HCT116 (cell line): ENCODE measurements around the gene IFIT1. TPM values are rescaled to one million over a fixed set of nuclear protein-coding genes. Genes with fewer than 3 reads are reported as not detected.
"Not testable (repeated sequence)": the region's sequence is repeated elsewhere in the genome, so short reads cannot be mapped to it uniquely, and the experiment has no call there.

Source experiments
- ATAC-seq: fragments of 200-7000 bp; cut with Tn5 transposase; 2 replicates; pipeline ENCODE4 v1.9.1; 2020; ENCODE audit warnings: mild to moderate bottlenecking, moderate library complexity
- BruUV-seq: library from RNA; stranded (reverse); fragments of 400-500 nt; replicated peaks from 2 replicates; lab custom pipeline; 2021; lab: Mats Ljungman, UMichigan
- CTCF ChIA-PET: fragments of 300-600 bp; sonication (Branson Sonifier 250); formaldehyde crosslinking; loops from one replicate; lab custom pipeline; 2021; ENCODE audit warnings: antibody characterized with exemption; lab: Charles Lee
- POLR2A ChIA-PET: fragments of 300-600, 350-600 bp; sonication (Branson Sonifier 250); formaldehyde crosslinking; loops from one replicate; lab custom pipeline; 2021; ENCODE audit warnings: antibody characterized with exemption; lab: Charles Lee
- RAD21 ChIA-PET, 2 experiments: fragments of 300-600 bp; sonication (Branson Sonifier 250); formaldehyde crosslinking; loops; one replicate each; lab custom pipeline; 2023; ENCODE audit warnings: low total read pairs in 2 of 2; ENCODE audit not compliant: uncharacterized antibody in 2 of 2, unreplicated experiment in 2 of 2, low non-redundant PET in 1 of 2; lab: Charles Lee
- DNase-seq: peaks from one replicate; pipeline ENCODE4 v3.0.0-alpha.2; 2010; ENCODE audit warnings: low read depth, low spot score
- H2AFZ ChIP-seq: fragments of 200-600 bp; shearing (Covaris generic), sonication (generic); 2 replicates; pipeline ENCODE4 v1.6.1; 2017; ENCODE audit warnings: low read depth, mixed run types, mixed read lengths, antibody characterized with exemption, low read length; ENCODE audit not compliant: poor library complexity, severe bottlenecking
- H3K27ac ChIP-seq: 2 replicates; pipeline ENCODE4 v1.5.1; 2012; ENCODE audit warnings: low read depth, low read length
- H3K27me3 ChIP-seq: fragments of 200-600 bp; sonication (generic); 2 replicates; pipeline ENCODE4 v1.6.1; 2016; ENCODE audit warnings: mixed run types, low read length, mixed read lengths; ENCODE audit not compliant: insufficient read depth
- H3K36me3 ChIP-seq, 2 experiments: fragments of 200-500 bp in 1 of 2; fragments of 200-600 bp in 1 of 2; sonication (Bioruptor generic) in 1 of 2; sonication (generic) in 1 of 2; 2 replicates each; pipeline versions ENCODE4 v1.5.1 to v1.6.1; 2014 to 2016; ENCODE audit warnings: low read length in 2 of 2, inconsistent platforms in 1 of 2, mixed read lengths in 1 of 2, mixed run types in 1 of 2; ENCODE audit not compliant: insufficient read depth in 2 of 2, control insufficient read depth in 1 of 2
- H3K4me1 ChIP-seq, 2 experiments: fragments of 200-600 bp in 1 of 2; sonication (generic) in 1 of 2; 2 replicates each; pipeline versions ENCODE4 v1.5.1 to v1.6.1; 2012 to 2017; ENCODE audit warnings: low read length in 2 of 2, inconsistent platforms in 1 of 2, mild to moderate bottlenecking in 1 of 2, mixed read lengths in 1 of 2, mixed run types in 1 of 2, moderate library complexity in 1 of 2; ENCODE audit not compliant: insufficient read depth in 2 of 2, control insufficient read depth in 1 of 2
- H3K4me2 ChIP-seq: fragments of 200-600 bp; sonication (generic); 2 replicates; pipeline ENCODE4 v1.6.1; 2017; ENCODE audit warnings: mixed run types, low read length, mixed read lengths
- H3K4me3 ChIP-seq, 2 experiments: fragments of 200-600 bp in 1 of 2; sonication (generic) in 1 of 2; replicated peaks in 1 of 2; 2 replicates each; pipeline ENCODE4 v1.5.1; 2011 to 2016; ENCODE audit warnings: low read length in 2 of 2, control low read depth in 1 of 2, low read depth in 1 of 2, mild to moderate bottlenecking in 1 of 2, mixed read lengths in 1 of 2, mixed run types in 1 of 2
- H3K79me2 ChIP-seq: fragments of 200-600 bp; sonication (generic); 2 replicates; pipeline ENCODE4 v1.6.1; 2017; ENCODE audit warnings: mild to moderate bottlenecking, mixed run types, low read length, moderate library complexity, mixed read lengths; ENCODE audit not compliant: insufficient read depth
- H3K9ac ChIP-seq: fragments of 200-600 bp; sonication (generic); 2 replicates; pipeline ENCODE4 v1.6.1; 2016; ENCODE audit warnings: low read length, mixed read lengths
- H3K9me2 ChIP-seq: fragments of 200-600 bp; sonication (generic), shearing (Covaris generic); 2 replicates; pipeline ENCODE4 v1.6.1; 2017; ENCODE audit warnings: mixed run types, mild to moderate bottlenecking, moderate library complexity; ENCODE audit not compliant: insufficient read depth
- H3K9me3 ChIP-seq, 2 experiments: fragments of 200-500 bp in 1 of 2; fragments of 200-600 bp in 1 of 2; sonication (Bioruptor generic) in 1 of 2; sonication (generic) in 1 of 2; 2 replicates each; pipeline ENCODE4 v1.6.1; 2014 to 2017; ENCODE audit warnings: low read length in 2 of 2, mixed read lengths in 2 of 2, inconsistent platforms in 1 of 2, low read depth in 1 of 2, mild to moderate bottlenecking in 1 of 2, mixed run types in 1 of 2, moderate library complexity in 1 of 2; ENCODE audit not compliant: control insufficient read depth in 1 of 2, insufficient read depth in 1 of 2
- H4K20me1 ChIP-seq: fragments of 200-600 bp; sonication (generic), shearing (Covaris generic); 2 replicates; pipeline ENCODE4 v1.6.1; 2017; ENCODE audit warnings: mixed run types, mild to moderate bottlenecking, moderate library complexity; ENCODE audit not compliant: insufficient read depth
- JUND ChIP-seq: IDR thresholded peaks from 2 replicates; pipeline ENCODE4 v1.6.1; 2012
- intact Hi-C: fragments of 100-400 bp; cut with micrococcal nuclease; formaldehyde crosslinking; loops from 2 replicates; pipeline ENCODE4 v1.10.0; 2022
- total RNA-seq: library from RNA; stranded (reverse); gene quantifications from one replicate; pipeline ENCODE4 v1.2.1, GENCODE V29; 2021; ENCODE audit not compliant: unreplicated experiment
- TF ChIP-seq, protein P1 (sequence below): IDR thresholded peaks from 2 replicates; pipeline ENCODE4 v1.6.1; 2012; ENCODE audit warnings: low read depth
- TF ChIP-seq, protein P2 (sequence below), 3 experiments: fragments of 200-600 bp in 1 of 3; sonication (generic) in 1 of 3; IDR thresholded peaks in 2 of 3; conservative IDR thresholded peaks in 1 of 3; 2 replicates each; pipeline ENCODE4 v1.5.1; 2012 to 2017; ENCODE audit warnings: low read depth in 2 of 3, low read length in 2 of 3, antibody characterized with exemption in 1 of 3, borderline replicate concordance in 1 of 3, control low read depth in 1 of 3, mild to moderate bottlenecking in 1 of 3, mixed read lengths in 1 of 3, mixed run types in 1 of 3, moderate library complexity in 1 of 3; ENCODE audit not compliant: insufficient read depth in 1 of 3

Gene IFIT1
- total RNA-seq, 1 experiment from 2014 or later: 3.6 TPM

DNA sequence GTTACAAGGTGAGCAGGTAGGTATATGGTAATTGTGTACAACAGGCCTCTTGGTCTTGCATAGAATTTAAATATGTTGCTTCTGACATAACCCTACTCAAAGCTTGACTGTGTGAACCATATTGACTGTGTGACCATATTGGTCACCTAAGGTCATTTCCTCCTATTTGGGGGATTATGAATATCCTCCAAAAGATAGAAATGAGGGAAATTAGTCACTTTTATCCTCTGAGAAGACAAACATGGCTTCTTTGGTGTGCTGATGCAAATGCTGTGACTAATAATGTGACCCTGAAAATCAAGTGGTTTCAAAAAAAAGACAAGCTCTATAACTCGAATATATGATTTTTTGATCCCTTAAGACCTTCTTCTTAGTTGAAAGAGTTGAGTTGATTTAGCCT is 49.9 kb downstream of the IFIT1 start (continued):
- TF ChIP-seq, protein P1, sequence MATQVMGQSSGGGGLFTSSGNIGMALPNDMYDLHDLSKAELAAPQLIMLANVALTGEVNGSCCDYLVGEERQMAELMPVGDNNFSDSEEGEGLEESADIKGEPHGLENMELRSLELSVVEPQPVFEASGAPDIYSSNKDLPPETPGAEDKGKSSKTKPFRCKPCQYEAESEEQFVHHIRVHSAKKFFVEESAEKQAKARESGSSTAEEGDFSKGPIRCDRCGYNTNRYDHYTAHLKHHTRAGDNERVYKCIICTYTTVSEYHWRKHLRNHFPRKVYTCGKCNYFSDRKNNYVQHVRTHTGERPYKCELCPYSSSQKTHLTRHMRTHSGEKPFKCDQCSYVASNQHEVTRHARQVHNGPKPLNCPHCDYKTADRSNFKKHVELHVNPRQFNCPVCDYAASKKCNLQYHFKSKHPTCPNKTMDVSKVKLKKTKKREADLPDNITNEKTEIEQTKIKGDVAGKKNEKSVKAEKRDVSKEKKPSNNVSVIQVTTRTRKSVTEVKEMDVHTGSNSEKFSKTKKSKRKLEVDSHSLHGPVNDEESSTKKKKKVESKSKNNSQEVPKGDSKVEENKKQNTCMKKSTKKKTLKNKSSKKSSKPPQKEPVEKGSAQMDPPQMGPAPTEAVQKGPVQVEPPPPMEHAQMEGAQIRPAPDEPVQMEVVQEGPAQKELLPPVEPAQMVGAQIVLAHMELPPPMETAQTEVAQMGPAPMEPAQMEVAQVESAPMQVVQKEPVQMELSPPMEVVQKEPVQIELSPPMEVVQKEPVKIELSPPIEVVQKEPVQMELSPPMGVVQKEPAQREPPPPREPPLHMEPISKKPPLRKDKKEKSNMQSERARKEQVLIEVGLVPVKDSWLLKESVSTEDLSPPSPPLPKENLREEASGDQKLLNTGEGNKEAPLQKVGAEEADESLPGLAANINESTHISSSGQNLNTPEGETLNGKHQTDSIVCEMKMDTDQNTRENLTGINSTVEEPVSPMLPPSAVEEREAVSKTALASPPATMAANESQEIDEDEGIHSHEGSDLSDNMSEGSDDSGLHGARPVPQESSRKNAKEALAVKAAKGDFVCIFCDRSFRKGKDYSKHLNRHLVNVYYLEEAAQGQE: no peak
- TF ChIP-seq JUND: no peak
- TF ChIP-seq, protein P2, sequence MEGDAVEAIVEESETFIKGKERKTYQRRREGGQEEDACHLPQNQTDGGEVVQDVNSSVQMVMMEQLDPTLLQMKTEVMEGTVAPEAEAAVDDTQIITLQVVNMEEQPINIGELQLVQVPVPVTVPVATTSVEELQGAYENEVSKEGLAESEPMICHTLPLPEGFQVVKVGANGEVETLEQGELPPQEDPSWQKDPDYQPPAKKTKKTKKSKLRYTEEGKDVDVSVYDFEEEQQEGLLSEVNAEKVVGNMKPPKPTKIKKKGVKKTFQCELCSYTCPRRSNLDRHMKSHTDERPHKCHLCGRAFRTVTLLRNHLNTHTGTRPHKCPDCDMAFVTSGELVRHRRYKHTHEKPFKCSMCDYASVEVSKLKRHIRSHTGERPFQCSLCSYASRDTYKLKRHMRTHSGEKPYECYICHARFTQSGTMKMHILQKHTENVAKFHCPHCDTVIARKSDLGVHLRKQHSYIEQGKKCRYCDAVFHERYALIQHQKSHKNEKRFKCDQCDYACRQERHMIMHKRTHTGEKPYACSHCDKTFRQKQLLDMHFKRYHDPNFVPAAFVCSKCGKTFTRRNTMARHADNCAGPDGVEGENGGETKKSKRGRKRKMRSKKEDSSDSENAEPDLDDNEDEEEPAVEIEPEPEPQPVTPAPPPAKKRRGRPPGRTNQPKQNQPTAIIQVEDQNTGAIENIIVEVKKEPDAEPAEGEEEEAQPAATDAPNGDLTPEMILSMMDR (IDR thresholded peaks at IDR 0.05 in 2 of 3, conservative IDR thresholded peaks at IDR 0.05 in 1 of 3; ENCODE audit: borderline replicate concordance in 1 of 3, insufficient read depth in 1 of 3, low read depth in 2 of 3, low read length in 2 of 3): no peak

DNA sequence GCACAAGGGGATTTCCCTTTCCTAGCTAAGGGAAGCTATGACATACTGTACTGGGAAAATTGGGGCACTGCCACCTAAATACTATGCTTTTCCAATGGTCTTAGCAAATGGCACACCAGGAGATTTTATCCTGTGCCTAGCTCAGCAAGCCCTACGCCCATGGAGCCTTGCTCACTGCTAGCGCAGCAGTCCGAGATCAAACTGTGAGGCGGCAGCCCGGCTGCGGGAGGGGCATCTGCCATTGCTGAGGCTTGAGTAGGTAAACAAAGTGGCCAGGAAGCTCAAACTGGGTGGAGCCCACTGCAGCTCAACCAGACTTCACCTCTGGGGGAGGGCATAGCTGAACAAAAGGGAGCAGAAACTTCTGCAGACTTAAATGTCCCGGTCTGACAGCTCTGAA is 52.4 kb downstream of the IFIT1 start:
- DNase-seq, POLR2A ChIA-PET, RAD21 ChIA-PET, H3K4me1 ChIP-seq, ATAC-seq, H3K9me2 ChIP-seq, H3K27ac ChIP-seq, H3K4me2 ChIP-seq, H3K9me3 ChIP-seq, BruUV-seq, H4K20me1 ChIP-seq, H3K36me3 ChIP-seq, H3K9ac ChIP-seq, H2AFZ ChIP-seq, H3K27me3 ChIP-seq, H3K4me3 ChIP-seq, CTCF ChIA-PET, intact Hi-C loops, H3K79me2 ChIP-seq: not testable (repeated sequence)
